ENCODE results near the gene MLKL.
"Not testable (repeated sequence)": the region's sequence is repeated elsewhere in the genome, so short reads cannot be mapped to it uniquely, and the experiment has no call there.

The MLKL gene

GRCh38 chr16:74659041-74659440, 41.6 kb downstream of the MLKL start:
- DNase-seq (ENCODE audit: low read depth), result no peak
- H3K4me3 ChIP-seq (ENCODE audit: low read depth, low read length), result no peak overlapping the region
- TF ChIP-seq CTCF (IDR thresholded peaks at IDR 0.05; ENCODE audit: low read depth, low read length, missing control alignments), result no peak
- in situ Hi-C loops (cut with HindIII; ENCODE audit: low sequenced_read_pairs), result no loop called here

GRCh38 chr16:74657870-74658642, 42.6 kb downstream of the MLKL start:
- H3K4me3 ChIP-seq (ENCODE audit: low read depth, low read length), result no peak overlapping the region
- in situ Hi-C loops (cut with HindIII; ENCODE audit: low sequenced_read_pairs), result no loop called here
- DNase-seq (ENCODE audit: low read depth), result no peak
- TF ChIP-seq CTCF (IDR thresholded peaks at IDR 0.05; ENCODE audit: low read depth, low read length, missing control alignments), result no peak

DNA sequence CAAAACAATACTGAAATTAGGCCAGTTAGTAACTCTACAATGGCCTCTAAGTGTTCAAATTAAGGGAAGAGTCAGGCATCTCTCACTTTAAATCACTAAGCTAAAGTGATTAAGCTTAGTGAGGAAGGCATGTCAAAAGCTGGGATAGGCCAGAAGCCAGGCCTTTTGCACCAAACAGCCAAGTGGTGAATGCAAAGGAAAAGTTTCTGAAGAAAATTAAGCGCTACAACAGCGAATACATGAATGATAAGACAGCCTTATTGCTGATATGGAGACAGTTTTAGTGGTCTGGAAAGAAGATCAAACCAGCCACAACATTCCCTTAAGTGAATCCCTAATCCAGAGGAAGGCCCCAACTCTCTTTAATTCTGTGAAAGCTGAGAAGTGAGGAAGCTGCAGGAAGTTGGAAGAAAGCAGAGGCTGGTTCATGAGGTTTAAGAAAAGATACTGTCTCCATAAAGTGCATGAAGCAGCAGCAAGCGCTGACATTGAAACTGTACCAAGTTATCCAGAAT, 46.1 kb downstream of the MLKL start:
- no peak for DNase-seq (ENCODE audit: low read depth)
- in situ Hi-C loops (cut with HindIII; ENCODE audit: low sequenced_read_pairs), result no loop called here
- H3K4me3 ChIP-seq (ENCODE audit: low read depth, low read length), result no peak overlapping the region
- TF ChIP-seq CTCF (IDR thresholded peaks at IDR 0.05; ENCODE audit: low read depth, low read length, missing control alignments), result no peak

- DNase-seq (ENCODE audit: low read depth); in situ Hi-C loops (cut with HindIII; ENCODE audit: low sequenced_read_pairs); H3K4me3 ChIP-seq (ENCODE audit: low read depth, low read length): not testable (repeated sequence)
Measured at GRCh38 chr16:74652883-74653282, 47.8 kb downstream of the MLKL start.

DNA sequence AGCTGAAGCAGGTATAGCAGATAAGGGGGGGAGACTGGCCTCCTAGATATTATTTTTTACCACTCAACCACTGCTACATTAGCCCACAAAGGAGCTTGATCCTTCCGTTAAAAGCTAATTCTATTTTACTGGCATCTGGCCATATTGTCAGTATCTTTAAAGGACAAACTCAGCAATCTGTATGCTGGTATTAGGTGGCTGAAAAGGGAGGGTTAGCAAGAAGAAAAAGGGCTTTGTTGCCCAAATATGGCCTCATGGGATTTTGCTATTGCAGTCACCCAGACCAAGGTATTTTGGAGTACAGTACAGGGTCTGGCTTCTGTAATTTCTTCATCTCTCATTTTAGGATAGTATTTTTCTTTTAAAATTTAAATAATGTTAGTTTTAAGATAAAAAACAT, 48.4 kb downstream of the MLKL start:
- no peak for DNase-seq (ENCODE audit: low read depth)
- in situ Hi-C loops (cut with HindIII; ENCODE audit: low sequenced_read_pairs), result no loop called here
- H3K4me3 ChIP-seq (ENCODE audit: low read depth, low read length), result no peak overlapping the region
- no peak for TF ChIP-seq CTCF (IDR thresholded peaks at IDR 0.05; ENCODE audit: low read depth, low read length, missing control alignments)

DNA sequence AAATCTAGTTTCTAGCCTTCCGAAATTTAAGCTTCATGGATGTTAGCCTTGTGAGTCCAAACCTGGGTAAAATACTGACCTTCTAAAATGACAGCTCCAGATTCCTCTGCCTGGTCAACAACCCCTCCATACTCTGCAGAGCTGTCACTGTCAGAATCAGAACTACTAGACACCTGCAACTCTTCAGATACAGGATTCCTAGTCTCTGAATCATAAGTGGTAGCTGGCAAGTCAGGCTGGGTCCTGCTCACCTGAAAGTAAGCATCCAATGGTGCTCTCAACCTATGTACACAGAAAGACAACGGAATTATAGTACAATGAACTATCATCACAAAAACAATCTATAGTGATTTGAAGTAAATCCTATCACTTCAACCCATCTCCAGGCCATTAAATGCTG, 48.8 kb downstream of the MLKL start:
- in situ Hi-C loops (cut with HindIII; ENCODE audit: low sequenced_read_pairs), result no loop called here
- no peak for DNase-seq (ENCODE audit: low read depth)
- no peak for TF ChIP-seq CTCF (IDR thresholded peaks at IDR 0.05; ENCODE audit: low read depth, low read length, missing control alignments)
- H3K4me3 ChIP-seq (ENCODE audit: low read depth, low read length), result no peak overlapping the region

DNA sequence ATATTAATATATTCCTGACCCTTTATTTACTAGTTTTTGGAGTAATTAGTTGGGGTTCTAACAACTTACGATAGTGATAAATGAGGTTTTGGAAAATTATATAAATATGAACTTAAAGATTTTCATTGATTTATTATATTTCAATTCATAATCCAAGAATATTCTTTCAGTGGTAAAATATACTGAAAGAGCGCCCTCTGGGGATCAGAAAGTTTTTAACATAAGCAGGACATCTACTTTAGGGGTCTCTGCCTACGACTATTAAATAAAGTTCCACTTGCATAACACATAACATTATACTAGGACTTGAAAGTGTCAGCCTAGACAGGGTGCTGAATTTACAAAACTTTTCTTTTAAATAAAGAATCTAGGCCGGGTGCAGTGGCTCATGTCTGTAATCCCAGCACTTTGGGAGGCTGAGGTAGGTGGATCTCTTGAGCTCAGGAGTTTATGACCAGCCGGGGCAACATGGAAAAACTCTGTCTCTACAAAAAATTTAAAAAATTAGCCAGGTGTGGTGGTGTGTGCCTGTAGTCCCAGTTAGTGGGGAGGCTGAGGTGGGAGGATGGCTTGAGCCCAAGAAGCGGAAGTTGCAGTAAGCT, 49.6 kb downstream of the MLKL start:
- in situ Hi-C loops (cut with HindIII; ENCODE audit: low sequenced_read_pairs), result no loop called here
- peak; percentile 56 for TF ChIP-seq CTCF (IDR thresholded peaks at IDR 0.05; ENCODE audit: low read depth, low read length, missing control alignments)
- DNase-seq (ENCODE audit: low read depth), result no peak
- no peak overlapping the region for H3K4me3 ChIP-seq (ENCODE audit: low read depth, low read length)

All from astrocyte of the cerebellum (primary cell).